Measurements from ENCODE around the gene EIF3A.
"Not testable (repeated sequence)": the region's sequence is repeated elsewhere in the genome, so short reads cannot be mapped to it uniquely, and the experiment has no call there.

The EIF3A gene, protein sequence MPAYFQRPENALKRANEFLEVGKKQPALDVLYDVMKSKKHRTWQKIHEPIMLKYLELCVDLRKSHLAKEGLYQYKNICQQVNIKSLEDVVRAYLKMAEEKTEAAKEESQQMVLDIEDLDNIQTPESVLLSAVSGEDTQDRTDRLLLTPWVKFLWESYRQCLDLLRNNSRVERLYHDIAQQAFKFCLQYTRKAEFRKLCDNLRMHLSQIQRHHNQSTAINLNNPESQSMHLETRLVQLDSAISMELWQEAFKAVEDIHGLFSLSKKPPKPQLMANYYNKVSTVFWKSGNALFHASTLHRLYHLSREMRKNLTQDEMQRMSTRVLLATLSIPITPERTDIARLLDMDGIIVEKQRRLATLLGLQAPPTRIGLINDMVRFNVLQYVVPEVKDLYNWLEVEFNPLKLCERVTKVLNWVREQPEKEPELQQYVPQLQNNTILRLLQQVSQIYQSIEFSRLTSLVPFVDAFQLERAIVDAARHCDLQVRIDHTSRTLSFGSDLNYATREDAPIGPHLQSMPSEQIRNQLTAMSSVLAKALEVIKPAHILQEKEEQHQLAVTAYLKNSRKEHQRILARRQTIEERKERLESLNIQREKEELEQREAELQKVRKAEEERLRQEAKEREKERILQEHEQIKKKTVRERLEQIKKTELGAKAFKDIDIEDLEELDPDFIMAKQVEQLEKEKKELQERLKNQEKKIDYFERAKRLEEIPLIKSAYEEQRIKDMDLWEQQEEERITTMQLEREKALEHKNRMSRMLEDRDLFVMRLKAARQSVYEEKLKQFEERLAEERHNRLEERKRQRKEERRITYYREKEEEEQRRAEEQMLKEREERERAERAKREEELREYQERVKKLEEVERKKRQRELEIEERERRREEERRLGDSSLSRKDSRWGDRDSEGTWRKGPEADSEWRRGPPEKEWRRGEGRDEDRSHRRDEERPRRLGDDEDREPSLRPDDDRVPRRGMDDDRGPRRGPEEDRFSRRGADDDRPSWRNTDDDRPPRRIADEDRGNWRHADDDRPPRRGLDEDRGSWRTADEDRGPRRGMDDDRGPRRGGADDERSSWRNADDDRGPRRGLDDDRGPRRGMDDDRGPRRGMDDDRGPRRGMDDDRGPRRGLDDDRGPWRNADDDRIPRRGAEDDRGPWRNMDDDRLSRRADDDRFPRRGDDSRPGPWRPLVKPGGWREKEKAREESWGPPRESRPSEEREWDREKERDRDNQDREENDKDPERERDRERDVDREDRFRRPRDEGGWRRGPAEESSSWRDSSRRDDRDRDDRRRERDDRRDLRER (N-terminal part only)

DNA sequence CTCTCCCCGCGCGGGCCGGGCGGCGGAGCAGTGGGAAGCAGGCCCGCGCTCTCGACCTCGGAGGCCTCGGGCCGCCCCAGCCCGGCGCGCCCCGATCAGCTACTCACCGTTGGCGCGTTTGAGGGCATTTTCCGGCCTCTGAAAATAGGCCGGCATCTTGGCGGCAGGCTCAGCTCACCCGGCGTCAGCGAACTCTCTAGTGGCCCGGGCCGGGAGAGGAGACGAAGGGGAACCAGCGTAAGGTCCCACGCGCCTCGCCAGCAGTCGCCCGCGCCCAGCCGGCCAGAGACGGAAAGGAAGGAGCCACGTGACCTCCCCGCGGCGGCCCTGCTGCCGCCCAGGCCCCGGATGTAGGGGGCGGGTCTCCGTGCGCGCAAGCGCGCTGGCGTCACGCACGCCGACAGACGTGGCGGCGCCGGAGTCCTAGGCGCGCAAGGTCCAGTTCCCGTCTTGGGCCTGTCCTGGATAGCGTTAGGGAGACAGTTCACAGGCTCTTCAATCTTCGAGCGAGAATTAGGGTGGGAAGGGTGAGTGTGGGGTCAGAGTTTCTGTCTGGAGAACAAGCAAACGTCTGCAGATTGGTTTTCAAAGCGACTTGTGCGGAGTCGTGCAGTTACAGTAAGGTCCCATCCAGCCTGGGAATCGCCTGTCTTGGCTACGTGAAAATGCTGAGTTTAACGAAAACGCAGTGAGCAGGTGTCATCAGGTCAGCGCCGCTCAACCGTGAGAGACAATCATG lies at the start of gene EIF3A:
EIF3A (minus strand) TSS at position 297 of the 739 bp plus-strand sequence; CDS start at position 156, 141 bp downstream.
- DNase-seq = peak; percentile 69

DNA sequence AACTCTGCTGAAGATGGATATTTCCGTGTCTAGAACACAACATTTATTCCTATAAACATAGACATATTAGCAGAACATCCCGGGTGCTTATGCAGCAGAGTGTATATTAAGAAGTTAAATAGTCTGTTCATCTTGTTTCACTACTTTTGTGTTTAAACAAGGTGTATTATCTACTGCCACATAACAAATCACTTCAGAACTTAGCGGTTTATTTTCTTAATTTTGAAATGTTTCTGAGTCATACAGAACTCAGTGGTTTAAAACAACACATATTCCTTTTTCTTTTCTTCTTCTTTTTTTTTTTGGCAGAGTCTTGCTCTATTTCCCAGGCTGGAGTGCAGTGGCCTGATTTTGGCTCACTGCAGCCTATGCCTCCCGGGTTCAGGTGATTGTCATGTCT lies 49.1 kb upstream of the EIF3A start:
- no peak for DNase-seq

DNA sequence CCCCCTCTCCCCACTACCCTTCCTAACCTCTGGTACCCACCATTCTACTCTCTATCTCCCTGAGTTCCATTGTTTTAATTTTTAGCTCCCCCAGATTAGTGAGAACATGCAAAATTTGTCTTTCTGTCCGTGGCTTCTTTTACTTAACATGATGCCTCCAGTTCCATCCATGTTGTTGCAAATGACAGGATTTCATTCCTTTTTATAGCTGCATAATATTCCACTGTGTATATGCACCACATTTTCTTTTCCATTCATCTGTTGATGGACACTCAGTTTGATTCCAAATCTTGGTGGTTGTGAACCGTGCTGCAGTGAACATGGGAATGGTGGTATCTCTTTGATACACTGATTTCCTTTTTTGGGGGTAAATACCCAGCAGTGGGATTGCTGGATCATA lies 45.3 kb upstream of the EIF3A start:
- DNase-seq = no peak

DNA sequence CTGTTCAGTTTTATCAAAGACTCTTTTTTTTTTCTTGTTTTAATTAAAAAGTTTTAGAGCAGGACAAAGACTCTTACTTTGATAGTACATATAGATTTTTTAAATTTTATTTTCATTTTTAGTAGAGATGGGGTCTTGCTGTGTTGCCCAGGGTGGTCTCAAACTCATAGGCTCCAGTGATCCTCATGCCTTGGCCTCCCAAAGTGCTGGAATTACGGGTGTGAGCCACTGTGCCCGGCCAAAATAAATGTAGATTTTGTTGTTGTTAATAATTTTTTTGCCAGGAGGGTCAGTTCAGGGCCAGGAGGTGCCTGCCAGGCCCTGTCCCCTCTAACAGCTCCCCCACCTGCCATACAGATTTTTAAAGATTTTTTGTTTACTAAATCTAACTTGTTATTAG lies 40.3 kb upstream of the EIF3A start:
- no peak for DNase-seq

DNA sequence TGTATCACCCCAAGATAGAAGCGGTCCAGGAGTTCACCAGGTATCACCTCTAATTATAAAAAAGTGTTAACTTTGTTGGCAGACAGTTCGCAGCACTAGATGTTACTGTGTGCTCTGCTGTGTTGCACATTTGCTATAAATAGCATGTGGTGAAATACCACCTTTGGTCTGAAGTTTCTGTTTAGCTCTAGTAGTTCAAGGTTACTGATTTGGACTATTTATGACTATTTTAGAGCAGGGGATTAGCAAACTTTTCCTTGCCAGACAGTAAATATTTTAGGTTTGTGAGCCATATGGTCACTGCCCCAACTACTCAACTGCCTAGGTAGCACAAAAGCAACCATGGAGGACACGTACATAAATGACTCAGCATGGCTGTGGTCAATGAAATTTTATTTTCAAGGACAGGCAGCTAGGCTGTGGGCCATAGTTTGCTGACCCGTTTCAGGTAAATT lies 39.8 kb upstream of the EIF3A start:
- no peak for DNase-seq

DNA sequence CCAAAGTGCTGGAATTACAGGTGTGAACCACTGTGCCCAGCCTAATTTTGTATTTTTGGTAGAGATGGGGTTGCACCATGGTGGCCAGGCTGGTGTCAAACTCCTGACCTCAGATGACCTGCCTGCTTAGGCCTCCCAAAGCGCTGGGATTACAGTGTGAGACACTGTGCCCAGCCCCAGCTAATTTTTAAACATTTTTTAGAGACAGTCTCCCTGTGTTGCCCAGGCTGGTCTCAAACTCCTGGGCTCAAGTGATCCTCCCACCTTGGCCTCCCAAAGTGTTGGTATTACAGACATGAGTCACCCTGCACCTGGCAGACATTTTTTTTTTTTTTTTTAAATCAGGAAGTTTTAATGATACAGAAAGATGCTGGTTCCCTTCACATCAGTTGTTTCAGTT lies 38.8 kb upstream of the EIF3A start:
- no peak for DNase-seq

DNA sequence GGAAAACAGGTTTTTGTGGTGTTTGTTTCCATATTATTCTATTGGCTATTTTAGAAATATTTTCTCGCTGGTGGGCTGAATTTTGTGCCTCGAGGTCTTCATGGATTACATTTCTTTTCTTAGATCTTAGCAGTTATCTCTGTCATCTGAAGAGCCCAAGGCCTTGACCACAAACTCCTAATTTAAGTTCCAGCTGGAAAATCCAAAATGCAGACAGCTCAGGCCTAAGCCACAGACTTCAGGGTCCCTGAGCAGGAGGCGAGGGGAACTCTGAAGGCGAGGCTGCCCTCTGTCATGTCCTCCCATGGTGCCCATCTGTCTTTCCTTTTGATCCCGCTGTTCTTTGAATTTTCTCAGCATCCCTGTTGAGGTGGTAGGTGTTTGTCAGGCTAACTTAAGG lies 37.6 kb upstream of the EIF3A start:
- DNase-seq = no peak

DNA sequence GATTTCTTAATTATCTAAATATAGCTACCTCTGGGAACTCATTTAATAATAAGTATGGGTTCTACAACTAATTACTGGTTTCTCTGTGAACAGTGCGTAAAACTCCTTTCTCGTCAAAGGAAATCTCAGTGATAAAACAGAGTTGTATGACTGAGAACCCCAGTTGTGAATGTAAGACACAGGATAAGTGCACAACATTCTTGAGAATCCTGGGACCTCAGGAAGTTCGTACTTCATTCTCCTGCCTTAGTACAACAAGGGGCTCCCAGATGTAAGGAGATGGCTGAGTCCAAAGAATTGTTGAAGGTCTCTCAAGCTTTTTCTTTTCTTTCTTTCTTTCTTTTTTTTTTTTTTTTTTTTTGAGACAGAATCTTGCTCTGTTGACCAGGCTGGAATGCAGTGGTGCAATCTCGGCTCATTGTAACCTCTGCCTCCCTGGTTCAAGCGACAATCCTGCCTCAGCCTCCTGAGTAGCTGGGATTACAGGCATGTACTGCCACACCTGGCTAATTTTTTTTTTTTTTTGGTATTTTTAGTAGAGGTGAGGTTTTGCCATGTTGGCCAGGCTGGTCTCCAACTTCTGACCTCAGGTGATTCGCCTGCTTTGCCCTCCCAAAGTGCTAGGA lies 35.8 kb upstream of the EIF3A start:
- no peak for DNase-seq

DNA sequence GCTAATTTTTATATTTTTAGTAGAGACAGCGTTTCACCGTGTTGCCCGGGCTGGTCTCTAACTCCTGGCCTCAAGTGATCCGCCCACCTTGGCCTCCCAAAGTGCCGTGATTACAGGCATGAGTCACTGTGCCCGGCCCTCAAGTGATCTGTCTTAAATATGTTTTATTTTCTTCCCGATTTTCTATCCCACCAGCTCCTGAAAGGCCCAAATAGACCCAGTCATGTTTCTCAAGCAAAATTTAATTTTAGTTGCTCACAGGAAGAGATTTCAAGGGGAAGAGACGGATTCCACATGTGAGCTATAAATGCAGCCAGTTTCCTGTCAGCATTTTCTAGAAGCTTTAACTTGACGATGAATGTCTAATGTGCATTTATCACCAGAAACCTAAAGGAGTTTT lies 35.3 kb upstream of the EIF3A start:
- DNase-seq = no peak

DNA sequence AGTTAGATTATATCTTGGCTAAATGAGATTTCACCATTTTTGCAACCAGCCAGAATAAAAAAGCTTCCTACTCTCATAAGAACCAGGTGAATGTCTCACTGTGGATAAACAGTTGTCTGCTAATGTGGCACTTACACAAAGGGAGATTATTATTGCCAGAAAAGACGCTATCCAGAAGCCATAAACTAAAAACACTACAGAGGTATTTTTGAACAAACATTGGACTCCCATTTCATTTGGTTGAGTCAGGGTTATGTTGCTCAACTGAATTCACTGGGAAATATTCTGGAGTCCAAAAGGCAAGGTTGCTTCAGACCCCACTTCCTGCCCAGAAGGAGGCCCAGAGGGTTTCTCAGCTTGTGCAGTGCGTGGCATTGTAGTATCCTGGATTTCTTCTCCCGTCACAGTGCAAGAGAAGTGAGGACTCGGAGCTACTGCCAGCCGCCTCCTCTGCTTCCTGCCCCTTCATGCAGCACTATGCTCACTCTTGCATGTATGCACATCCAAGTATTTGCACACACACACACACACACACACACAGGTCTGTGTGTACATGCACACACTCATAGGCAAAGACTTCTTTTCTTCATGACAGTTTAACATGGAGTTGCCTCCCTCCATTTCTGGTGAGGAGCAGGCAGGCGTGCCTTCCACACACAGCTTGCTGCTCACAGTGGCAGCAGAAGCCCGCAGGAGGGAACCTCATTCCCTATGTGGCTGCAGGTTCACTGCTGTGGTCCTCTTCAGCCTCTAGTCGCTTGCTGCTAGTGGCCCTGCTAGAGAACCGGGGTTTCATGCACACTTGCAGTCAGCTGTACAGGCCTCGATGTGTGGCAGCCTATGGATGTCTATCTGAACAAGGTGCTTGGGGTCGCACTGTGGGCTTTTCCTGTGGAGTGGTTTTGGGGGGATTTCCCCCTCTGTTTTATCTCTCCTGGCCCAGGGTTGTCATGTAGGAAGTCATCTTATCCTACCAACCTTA lies 33.4 kb upstream of the EIF3A start:
- DNase-seq = no peak

DNA sequence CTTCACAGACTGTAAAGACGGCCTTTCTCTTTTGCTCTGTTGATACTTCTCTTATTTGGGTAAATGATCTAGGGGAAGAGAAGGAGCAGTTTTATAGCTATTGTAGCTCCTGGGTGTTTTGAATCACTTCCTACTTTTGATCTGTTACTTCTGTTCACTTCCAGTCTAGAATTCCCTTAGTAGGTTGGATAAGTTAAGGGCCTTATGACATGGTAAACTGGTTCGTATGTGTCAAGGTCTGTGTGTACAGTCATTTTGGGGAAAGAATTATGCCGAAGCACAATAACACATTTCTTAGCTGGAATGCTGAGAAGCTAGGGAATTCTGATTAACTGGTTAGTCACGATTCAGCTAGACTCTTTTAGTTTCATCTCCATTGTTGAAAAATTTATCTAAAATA lies 31.4 kb upstream of the EIF3A start:
- DNase-seq = no peak

DNA sequence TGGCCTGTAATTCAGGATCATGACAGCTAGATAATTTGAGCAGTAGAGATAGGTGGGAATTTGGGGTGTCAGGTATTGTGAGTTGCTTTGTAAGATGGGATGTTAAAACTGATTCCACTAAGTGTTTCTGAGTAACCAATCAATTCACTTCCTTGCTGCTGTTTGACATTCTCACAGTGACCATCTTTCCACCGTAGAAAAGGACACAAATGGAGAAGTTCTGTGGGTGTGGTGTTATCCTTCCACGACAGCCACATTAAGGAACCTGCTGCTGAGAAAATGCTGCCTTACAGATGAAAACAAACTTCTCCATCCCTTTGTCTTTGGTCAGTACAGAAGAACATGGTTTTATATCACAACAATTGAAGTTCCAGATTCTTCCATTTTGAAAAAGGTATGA lies 27.2 kb upstream of the EIF3A start:
- not testable (repeated sequence) for DNase-seq

DNA sequence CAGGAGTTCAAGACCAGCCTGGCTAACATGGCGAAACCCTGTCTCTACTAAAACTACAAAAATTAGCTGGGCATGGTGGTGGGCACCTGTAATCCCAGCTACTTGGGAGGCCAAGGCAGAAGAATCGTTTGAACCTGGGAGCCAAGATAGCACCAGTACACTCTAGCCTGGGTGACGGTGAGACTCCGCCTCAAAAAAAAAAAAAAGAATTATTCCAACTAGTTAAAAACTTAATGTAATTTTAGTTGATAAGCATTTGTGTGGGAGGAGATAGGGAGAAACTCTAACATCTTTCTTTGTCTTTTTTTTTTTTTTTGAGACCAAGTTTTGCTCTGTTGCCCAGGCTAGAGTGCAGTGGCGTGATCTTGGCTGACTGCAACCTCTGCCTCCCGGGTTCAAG lies 26.5 kb upstream of the EIF3A start:
- DNase-seq = not testable (repeated sequence)

DNA sequence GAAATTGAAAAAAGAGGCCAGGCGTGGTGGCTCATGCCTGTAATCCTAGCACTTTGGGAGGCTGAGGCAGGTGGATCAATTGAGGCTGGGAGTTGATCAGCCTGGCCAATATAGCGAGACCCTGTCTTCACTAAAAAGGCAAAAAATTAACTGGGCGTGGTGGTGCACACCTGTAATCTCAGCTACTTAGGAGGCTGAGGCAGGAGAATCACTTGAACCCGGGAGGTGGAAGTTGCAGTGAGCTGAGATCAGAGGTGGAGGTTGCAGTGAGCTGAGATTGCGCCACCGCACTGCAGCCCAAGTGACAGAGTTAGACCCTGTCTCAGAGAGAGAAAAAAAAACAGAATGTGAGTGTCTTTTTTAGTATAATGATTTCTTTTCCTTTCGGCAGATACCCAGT lies 25.3 kb upstream of the EIF3A start:
- DNase-seq = not testable (repeated sequence)

DNA sequence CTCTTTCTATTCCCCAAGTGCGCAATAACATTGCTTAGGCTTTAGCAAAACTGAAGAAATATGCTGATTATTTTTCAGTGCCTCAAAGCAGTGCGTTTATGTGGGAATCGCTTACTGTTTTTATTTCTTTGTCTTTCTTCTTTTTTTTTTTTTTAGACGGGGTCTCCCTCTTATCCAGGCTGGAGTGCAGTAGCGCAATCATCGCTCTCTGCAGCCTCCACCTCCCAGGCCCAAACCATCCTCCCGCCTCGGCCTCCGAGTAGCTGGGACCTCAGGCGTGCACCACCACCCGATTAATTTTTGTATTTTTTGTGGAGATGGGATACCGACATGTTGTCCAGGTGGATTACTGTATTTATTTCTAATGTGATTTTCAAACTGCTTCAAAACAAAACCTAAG lies 24.5 kb upstream of the EIF3A start:
- DNase-seq = no peak

DNA sequence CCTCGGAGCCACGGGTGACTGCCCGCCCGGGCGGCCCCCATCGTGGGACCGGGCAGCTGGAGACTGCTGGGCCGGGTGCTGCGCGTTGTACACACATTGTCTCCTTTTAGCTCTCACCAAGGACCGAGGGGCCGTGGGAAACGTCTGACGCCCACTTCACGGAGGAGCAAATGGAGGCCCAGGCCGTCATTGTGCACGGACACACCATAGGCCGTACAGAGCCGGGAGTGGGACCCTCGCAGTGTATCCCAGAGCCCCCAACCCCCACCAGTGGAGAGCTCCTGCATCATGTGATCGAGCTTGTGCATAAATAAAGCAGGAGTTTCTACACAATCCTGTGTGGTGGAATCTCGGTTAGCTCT lies 24.0 kb upstream of the EIF3A start:
- no peak for DNase-seq

DNA sequence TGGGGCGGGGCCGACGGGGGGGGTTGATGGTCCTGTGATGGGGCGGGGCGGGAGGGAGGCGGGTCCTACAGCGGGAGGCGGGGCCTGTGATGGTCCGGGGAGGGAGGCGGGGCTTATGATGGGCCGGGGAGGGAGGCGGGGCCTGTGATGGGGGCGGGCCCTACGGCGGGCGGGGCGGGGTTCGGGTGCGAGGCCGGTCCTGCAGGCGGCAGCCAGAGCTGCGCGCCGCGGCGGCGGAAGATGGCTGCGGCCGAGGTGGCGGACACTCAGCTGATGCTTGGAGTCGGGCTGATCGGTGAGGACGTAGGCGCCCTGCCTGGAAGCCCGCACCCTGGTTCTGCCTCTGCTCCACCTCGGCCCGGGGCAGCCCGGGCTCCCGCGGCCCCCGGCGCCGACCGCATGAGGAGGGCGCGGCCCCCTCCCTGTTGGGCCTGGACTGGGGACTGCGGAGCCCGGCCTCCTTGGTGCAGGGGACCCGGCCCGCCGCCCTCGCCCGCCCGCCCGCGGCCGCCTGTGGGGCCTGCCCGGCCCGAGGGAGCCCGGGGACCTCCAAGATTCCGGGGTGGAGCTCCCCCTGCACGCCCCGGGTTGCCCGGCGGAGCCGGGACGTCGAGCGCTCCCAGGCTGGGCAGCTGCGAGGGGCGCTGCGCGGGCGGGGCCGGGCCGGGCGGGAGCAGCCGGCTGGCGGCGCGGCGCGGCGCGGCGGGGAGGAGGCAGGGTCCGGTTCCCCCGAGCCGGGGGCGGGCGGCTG lies 23.5 kb upstream of the EIF3A start, which contains the start of gene DENND10:
DENND10 (plus strand) TSS at position 211 of the 751 bp plus-strand sequence; CDS start at position 241, 30 bp downstream.
- DNase-seq = peak; percentile 26

DNA sequence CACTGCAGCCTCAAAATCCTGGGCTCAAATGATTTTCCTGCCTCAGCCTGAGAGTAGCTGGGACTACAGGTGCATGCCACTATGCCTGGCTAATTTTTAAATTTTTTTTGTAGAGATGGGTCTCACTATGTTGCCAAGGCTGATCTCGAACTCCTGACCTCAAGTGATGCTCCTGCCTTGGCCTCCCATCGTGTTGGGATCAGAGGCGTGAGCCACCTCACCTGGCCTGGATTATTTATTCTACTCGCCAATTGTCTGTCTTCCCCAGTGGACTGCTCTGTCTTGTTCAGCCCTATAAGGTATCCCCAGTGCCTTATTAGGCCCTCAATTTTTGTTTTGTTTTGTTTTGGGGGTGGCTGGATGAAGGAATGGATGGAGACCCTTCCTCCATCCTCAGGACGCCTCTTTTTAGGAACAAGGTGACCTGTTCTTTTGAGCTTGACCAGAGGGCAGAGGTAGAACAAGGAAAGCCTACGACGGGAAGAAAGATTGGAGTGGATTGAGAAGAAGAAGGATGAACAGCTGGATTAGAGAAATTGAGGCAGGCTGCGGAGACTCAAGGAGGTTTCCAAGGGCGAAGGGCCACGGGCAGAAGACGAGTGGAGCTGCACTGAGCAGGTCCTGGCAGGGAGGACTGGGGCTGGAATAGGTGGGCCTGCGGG lies 22.8 kb upstream of the EIF3A start:
- no peak for DNase-seq

Measured in NCI-H510A (cell line).